Heart left ventricle (tissue), 13 donors: ENCODE results near the gene SLC37A1.

Source experiments
- POLR2A ChIP-seq, 2 donors: fragments of 450-650 bp; IDR thresholded peaks; one replicate each; pipeline ENCODE4 v1.6.1; 2017; ENCODE audit warnings: antibody characterized with exemption in 2 of 2, mild to moderate bottlenecking in 2 of 2, moderate library complexity in 2 of 2
- TF ChIP-seq, protein P1 (sequence below), 12 donors: fragments of 200-600 bp; sonication (generic) in 4 of 12; IDR thresholded peaks; one replicate each; pipeline versions ENCODE4 v1.5.0 to v1.8.0; 2018 to 2022; ENCODE audit warnings: antibody characterized with exemption in 12 of 12, mild to moderate bottlenecking in 5 of 12
- donor health status: ischemic (EF 13 %, LVEDD 7.1; RV severe dilation, severe dysfunction).
- donor health status: DM: no; HTN: yes; CAD: no.
- donor health status: DM: no; HTN: no; CAD: no.
- donor health status: ischemic (EF 25% LVEDD 6.9; RV normal size, moderate dysfunction).
- donor health status: ischemic (EF 25% LVEDD 5.7; RV mildly dilated, moderate dysfunction).
- donor health status: ischemic (EF 35%, LVEDD 5.7; RV mildly dilated, moderate dysfunction).
- donor health status: nonischemic (EF 11% LVEDD 7.7; RV severe dilation, severe dysfunction).
- donor health status: DM: yes; HTN: yes; CAD: no.
- donor health status: PGD.
- donor health status: ischemic (EF 29% LVEDD 5.4; RV normal size, mild dysfunction).
- donor health status: nonischemic (EF 23%, LVEDD 6.1; RV moderate dilation, normal function).

DNA sequence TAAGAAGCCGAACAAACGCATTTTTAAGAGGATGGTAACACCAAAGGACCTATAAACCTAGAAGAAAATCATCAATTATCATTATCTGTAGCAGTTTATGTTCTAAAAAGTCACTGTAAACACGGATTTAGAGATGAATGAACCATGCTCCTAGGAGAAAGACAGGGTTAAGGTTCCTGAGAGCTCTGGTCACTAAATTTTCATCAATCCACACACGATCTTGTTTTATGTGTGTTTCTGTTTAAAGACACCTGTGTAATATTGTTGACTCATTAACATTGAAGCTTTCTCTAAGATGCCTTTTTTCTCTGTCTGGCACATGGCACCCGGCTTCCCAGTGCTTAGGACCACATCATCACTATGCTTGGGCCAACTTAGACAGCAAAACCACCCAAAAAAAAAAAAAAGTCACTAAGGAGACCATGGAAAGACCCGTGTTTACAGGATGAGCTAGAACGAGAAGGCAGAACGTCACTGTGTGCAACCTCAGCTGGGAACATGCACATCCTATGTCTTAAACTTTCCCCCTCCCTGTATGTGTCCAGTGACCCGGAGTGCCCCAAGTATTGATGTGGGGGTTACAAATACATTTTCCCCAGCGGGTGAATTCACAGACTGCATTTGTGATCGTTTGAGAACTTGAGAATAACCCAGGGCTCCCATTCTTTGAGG, 84.0 kb downstream of the SLC37A1 start:
- TF ChIP-seq POLR2A (IDR thresholded peaks at IDR 0.05): no peak
- TF ChIP-seq, protein P1, sequence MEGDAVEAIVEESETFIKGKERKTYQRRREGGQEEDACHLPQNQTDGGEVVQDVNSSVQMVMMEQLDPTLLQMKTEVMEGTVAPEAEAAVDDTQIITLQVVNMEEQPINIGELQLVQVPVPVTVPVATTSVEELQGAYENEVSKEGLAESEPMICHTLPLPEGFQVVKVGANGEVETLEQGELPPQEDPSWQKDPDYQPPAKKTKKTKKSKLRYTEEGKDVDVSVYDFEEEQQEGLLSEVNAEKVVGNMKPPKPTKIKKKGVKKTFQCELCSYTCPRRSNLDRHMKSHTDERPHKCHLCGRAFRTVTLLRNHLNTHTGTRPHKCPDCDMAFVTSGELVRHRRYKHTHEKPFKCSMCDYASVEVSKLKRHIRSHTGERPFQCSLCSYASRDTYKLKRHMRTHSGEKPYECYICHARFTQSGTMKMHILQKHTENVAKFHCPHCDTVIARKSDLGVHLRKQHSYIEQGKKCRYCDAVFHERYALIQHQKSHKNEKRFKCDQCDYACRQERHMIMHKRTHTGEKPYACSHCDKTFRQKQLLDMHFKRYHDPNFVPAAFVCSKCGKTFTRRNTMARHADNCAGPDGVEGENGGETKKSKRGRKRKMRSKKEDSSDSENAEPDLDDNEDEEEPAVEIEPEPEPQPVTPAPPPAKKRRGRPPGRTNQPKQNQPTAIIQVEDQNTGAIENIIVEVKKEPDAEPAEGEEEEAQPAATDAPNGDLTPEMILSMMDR (IDR thresholded peaks at IDR 0.05): no peak
